Stomach (tissue), 4 donors: Measurements from ENCODE around the gene EXOC2.

ENCODE experiments used
- EP300 ChIP-seq: sonication (generic); formaldehyde crosslinking; IDR thresholded peaks from one replicate; pipeline ENCODE4 v1.6.1; 2017; ENCODE audit warnings: antibody characterized with exemption
- POLR2A ChIP-seq, 4 donors: fragments of 450-650 bp; IDR thresholded peaks; one replicate each; pipeline ENCODE4 v1.6.1; 2016; ENCODE audit warnings: antibody characterized with exemption in 4 of 4, control low read depth in 2 of 4, mild to moderate bottlenecking in 1 of 4, moderate library complexity in 1 of 4
- POLR2AphosphoS5 ChIP-seq, 3 donors: sonication (generic); formaldehyde crosslinking; IDR thresholded peaks; one replicate each; pipeline ENCODE4 v1.6.1; 2016; ENCODE audit warnings: antibody characterized with exemption in 3 of 3
- TF ChIP-seq, protein P1 (sequence below), 7 experiments: fragments of 450-650 bp in 4 of 7; fragments of 200-600 bp in 3 of 7; sonication (generic) in 3 of 7; IDR thresholded peaks; one replicate each; pipeline ENCODE4 v1.5.1; 2016 to 2019; ENCODE audit warnings: antibody characterized with exemption in 7 of 7, control low read depth in 2 of 7, mild to moderate bottlenecking in 1 of 7

- TF ChIP-seq, protein P1, sequence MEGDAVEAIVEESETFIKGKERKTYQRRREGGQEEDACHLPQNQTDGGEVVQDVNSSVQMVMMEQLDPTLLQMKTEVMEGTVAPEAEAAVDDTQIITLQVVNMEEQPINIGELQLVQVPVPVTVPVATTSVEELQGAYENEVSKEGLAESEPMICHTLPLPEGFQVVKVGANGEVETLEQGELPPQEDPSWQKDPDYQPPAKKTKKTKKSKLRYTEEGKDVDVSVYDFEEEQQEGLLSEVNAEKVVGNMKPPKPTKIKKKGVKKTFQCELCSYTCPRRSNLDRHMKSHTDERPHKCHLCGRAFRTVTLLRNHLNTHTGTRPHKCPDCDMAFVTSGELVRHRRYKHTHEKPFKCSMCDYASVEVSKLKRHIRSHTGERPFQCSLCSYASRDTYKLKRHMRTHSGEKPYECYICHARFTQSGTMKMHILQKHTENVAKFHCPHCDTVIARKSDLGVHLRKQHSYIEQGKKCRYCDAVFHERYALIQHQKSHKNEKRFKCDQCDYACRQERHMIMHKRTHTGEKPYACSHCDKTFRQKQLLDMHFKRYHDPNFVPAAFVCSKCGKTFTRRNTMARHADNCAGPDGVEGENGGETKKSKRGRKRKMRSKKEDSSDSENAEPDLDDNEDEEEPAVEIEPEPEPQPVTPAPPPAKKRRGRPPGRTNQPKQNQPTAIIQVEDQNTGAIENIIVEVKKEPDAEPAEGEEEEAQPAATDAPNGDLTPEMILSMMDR (IDR thresholded peaks at IDR 0.05): no peak
- TF ChIP-seq POLR2A (IDR thresholded peaks at IDR 0.05) (no peak), EP300 (no peak), POLR2AphosphoS5 (IDR thresholded peaks at IDR 0.05) (no peak)
These were observed 237.1 kb downstream of the EXOC2 start for GRCh38 chr6:455835-456234.
